ENCODE data around the gene KIF1B.
A peak's percentile ranks its signal among the peaks of the same experiment; 100 is the strongest.
"Not testable (repeated sequence)": the region's sequence is repeated elsewhere in the genome, so short reads cannot be mapped to it uniquely, and the experiment has no call there.

The KIF1B gene

DNA sequence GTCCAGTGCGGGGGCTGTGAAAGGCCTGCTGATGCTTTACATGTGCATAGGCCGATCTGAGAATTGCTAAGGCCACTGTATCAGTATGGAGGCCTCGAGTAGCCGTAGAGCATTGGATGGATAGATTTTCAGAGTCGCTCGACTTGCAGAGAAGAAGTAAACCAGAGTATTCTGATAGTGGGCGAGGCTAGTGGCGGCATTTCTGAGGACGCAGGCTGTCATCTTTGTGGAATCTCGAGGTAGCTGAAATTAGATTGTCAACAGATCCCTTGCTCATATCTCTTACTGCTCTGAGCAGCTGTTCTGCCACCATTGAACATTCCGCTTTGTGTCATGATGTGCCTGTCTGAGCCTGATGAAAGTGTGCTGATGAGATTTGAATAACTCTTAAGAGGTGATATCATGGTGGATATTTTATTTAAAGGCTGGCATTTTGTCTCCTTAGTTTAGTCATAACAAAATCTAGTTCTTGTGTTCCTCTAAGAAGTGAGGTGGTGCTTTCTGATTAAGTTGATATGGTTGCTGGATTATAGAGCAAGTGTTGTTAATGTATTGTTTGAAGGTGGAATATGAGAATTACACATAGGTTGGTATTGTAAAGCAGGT is 1.5 kb downstream of the KIF1B start:
- H3K4me3 ChIP-seq, result peak overlapping the region; percentile 99
- peak overlapping the region; percentile 92 for H3K4me2 ChIP-seq
- H3K36me3 ChIP-seq, result no peaks in the 10 kb centered on the region
- H3K27ac ChIP-seq, result peak overlapping the region; percentile 88; the same call in 1 of the 2 replicates
- peaks cover 47% of the 10 kb centered on the region for H4K20me1 ChIP-seq
- no peaks in the 10 kb centered on the region for H3K9me3 ChIP-seq
- peaks cover 28% of the 10 kb centered on the region for H3K4me1 ChIP-seq
- no peak for TF ChIP-seq Cebpa-rat (IDR thresholded peaks at IDR 0.05)
- no peaks in the 10 kb centered on the region for H3K27me3 ChIP-seq
- peak overlapping the region; percentile 88 for H3K9ac ChIP-seq

DNA sequence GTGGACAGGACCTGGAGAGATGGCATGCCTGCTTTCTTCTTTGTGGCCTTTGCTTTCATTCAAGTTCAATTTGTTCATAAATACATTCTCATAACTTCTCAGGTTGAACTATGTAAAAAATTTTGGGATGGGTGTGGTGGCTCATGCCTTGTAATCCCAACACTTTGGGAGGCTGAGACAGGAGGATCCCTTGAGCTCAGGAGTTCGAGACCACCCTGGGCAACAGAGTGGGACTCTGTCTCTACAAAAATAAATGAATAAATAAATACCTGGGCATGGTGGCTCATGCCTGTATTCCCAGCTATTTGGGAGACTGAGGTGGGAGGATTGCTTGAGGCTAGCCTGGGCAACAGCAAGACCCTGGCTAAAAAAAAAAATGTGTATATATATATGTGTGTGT is 2.1 kb downstream of the KIF1B start:
- Histone ChIP-seq H3K4me1 (peaks cover 28% of the 10 kb centered on the region), H3K36me3 (no peaks in the 10 kb centered on the region), H3K4me2 (peak overlapping the region; percentile 92), H3K9ac (no peak overlapping the region), H4K20me1 (peaks cover 53% of the 10 kb centered on the region), H3K4me3 (no peak overlapping the region), H3K27ac (no peak overlapping the region), H3K27me3 (no peaks in the 10 kb centered on the region), H3K9me3 (no peaks in the 10 kb centered on the region)
- no peak for TF ChIP-seq Cebpa-rat (IDR thresholded peaks at IDR 0.05)

DNA sequence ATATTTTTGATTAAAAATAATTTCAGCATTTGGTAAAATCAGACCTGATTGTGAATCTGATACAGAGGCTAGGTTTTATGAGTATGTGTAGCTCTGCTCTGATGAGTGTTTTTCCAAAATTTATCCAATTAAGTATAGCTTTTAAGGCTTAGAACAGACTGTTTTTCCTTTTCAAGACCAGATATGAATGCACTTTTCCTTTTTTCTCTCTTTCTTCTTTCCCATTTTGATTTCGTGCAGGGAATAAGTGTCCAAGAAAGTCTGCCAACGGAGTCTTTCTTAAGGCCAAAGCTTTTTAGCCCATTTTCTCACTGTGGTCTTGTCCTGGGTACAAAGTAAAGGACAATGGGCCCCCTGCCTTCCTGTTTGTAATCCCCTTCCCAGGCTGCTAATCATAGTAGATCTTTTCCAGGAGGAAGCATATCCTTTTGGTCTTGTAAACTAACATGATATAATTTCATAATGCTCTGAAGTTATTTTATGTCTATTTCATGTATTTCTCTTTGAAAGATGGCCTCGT is 2.9 kb downstream of the KIF1B start:
- no peak overlapping the region; the same call in 1 of the 2 replicates for H3K4me2 ChIP-seq
- H3K9ac ChIP-seq, result no peak overlapping the region
- H3K4me1 ChIP-seq, result peaks cover 28% of the 10 kb centered on the region
- no peaks in the 10 kb centered on the region for H3K9me3 ChIP-seq
- TF ChIP-seq Cebpa-rat (IDR thresholded peaks at IDR 0.05), result no peak
- no peak overlapping the region for H3K4me3 ChIP-seq
- H3K36me3 ChIP-seq, result no peaks in the 10 kb centered on the region
- H4K20me1 ChIP-seq, result peaks cover 61% of the 10 kb centered on the region
- no peaks in the 10 kb centered on the region for H3K27me3 ChIP-seq
- H3K27ac ChIP-seq, result no peak overlapping the region

DNA sequence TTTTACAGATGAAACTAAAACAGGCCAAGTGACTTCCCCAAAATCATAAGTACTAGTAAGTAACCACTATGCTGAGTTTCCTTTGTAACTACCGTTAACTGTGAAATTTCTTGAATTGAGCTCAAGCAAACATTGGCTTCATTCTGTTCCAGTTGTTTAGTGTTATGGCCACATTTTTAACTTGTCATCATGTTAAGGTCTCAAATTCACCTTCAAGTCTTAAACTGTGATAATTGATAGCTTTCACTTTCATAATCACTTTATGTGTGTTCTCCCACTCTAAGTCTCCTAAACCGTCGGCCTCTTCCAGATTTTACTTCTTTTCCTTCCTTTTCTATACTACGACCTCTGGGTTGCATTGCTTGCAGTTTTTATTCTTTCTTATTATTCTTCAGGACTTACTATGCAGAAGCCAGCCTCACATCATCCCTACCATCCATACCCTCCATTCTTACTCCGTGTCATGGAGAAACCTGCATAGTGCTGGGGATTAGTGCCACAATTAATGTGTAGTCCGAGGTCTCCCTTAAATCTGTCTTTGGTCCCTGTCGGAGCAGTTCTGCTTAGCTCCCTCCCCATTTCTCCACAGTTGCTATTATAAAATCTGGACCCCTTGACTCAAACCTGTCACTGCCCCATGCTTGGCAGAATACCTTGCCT is 5.8 kb downstream of the KIF1B start:
- Histone ChIP-seq H4K20me1 (peaks cover 75% of the 10 kb centered on the region), H3K9me3 (no peaks in the 10 kb centered on the region), H3K27me3 (no peaks in the 10 kb centered on the region), H3K9ac (no peak overlapping the region), H3K36me3 (no peaks in the 10 kb centered on the region), H3K4me1 (peaks cover 21% of the 10 kb centered on the region), H3K4me3 (no peak overlapping the region), H3K27ac (no peak overlapping the region), H3K4me2 (no peak overlapping the region)
- no peak for TF ChIP-seq Cebpa-rat (IDR thresholded peaks at IDR 0.05)

DNA sequence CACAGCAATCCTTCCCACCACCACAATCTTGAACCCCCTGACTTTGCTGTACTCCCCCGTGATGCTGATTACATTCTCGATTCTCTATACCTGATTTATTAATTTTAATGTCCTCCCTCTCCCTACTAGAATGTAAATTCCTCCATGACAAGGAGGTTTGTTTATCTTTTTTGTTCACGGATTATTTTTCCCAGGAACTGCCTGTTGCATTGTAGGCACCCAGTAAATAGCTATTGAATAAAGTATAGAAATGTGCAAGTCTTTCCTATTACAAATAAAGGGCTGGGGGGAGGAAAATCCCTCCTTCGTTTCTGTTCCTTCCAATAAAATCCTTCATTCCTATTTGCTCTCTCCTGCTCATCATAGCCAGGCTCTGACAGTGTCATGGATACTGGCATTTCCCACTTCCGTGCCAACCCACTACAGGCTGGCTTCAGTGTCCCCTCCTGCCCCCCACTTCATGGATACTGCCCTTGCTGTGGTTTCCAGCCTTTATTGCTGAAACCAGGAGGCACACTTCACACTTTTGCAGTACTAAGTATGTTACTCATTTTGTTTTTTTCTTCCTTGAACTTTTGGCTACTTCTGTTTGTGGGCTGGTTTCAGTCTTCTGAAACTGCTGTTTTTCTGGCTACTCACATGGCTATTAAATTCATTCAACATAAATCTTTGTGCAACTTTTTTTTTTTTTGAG is 7.5 kb downstream of the KIF1B start:
- H3K4me3 ChIP-seq, result no peak overlapping the region
- H3K9ac ChIP-seq, result no peak overlapping the region
- 0 out of 2 replicates have a peak, but pooled peaks cover 8% of the 10 kb centered on the region for H3K4me1 ChIP-seq
- no peaks in the 10 kb centered on the region for H3K9me3 ChIP-seq
- H4K20me1 ChIP-seq, result peaks cover 75% of the 10 kb centered on the region
- H3K27ac ChIP-seq, result no peak overlapping the region
- no peaks in the 10 kb centered on the region for H3K27me3 ChIP-seq
- no peak for TF ChIP-seq Cebpa-rat (IDR thresholded peaks at IDR 0.05)
- no peaks in the 10 kb centered on the region for H3K36me3 ChIP-seq
- H3K4me2 ChIP-seq, result no peak overlapping the region

DNA sequence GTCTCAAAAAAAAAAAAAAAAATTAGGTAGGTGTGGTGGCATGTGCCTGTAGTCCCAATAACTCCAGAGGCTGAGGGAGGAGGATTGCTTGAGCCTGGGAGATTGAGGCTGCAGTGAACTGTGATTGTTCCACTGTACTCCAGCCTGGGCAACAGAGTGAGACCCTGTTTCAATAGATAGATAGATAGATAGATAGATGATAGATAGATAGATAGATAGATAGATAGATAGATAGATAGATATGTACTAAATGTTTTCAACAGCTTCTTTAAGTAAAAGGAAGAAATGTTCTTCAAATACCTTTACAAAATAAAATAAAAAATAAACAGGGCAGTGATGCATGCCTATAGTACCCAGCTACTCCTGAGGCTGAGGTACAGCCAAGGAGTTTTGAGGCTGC is 9.8 kb downstream of the KIF1B start:
- Histone ChIP-seq H3K9ac (no peak overlapping the region), H3K27me3 (no peaks in the 10 kb centered on the region), H3K27ac (no peak overlapping the region), H3K4me2 (no peak overlapping the region), H3K36me3 (peaks cover 16% of the 10 kb centered on the region; the same call in 1 of the 2 replicates), H3K4me1 (no peaks in the 10 kb centered on the region), H4K20me1 (peaks cover 70% of the 10 kb centered on the region), H3K9me3 (peaks cover 19% of the 10 kb centered on the region), H3K4me3 (no peak overlapping the region)
- no peak for TF ChIP-seq Cebpa-rat (IDR thresholded peaks at IDR 0.05)

DNA sequence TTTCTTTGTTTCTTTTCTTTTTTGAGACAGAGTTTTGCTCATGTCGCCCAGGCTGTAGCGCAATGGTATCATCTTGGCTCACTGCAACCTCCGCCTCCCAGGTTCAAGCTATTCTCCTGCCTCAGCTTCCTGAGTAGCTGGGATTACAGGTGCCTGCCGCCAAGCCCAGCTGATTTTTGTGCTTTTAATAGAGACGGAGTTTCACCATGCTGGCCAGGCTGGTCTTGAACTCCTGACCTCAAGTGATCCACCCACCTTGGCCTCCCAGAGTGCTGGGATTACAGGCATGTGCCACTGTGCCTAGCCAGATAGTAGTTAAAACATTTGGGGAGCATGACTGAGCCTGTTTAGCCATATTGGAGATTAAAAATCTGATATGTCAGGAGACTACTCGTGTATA is 10.3 kb downstream of the KIF1B start:
- not testable (repeated sequence) for H3K9ac ChIP-seq, H3K27ac ChIP-seq, H3K27me3 ChIP-seq, H3K4me3 ChIP-seq, H3K4me2 ChIP-seq, H3K4me1 ChIP-seq
- Histone ChIP-seq H3K36me3 (peaks cover 17% of the 10 kb centered on the region; the same call in 1 of the 2 replicates), H3K9me3 (peaks cover 23% of the 10 kb centered on the region), H4K20me1 (peaks cover 70% of the 10 kb centered on the region)

DNA sequence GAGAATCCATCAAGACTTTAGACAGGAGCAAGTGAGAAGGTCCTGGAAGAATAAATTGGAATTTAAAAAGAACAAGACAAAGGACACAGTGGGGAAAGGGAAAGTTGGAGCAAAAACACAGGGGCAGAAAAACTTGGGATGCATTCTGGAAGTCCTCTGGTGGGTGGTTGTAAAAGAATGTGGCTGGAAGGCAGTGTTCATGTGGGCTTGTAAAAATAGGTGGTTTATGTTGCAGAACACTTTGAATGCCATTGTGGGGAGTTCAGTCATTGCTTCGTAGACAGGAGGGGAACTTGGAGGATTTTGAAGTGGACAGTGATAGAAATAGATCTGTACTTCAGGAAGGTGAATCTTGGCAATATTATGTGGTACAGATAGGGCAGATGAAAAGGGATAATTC is 15.2 kb downstream of the KIF1B start:
- H4K20me1 ChIP-seq, result peaks cover 80% of the 10 kb centered on the region
- no peak overlapping the region for H3K4me2 ChIP-seq
- H3K27ac ChIP-seq, result no peak overlapping the region
- TF ChIP-seq Cebpa-rat (IDR thresholded peaks at IDR 0.05), result no peak
- peaks cover 21% of the 10 kb centered on the region; the same call in 1 of the 2 replicates for H3K36me3 ChIP-seq
- H3K4me3 ChIP-seq, result no peak overlapping the region
- no peaks in the 10 kb centered on the region for H3K27me3 ChIP-seq
- H3K9ac ChIP-seq, result no peak overlapping the region
- peaks cover 29% of the 10 kb centered on the region for H3K9me3 ChIP-seq
- no peaks in the 10 kb centered on the region for H3K4me1 ChIP-seq

DNA sequence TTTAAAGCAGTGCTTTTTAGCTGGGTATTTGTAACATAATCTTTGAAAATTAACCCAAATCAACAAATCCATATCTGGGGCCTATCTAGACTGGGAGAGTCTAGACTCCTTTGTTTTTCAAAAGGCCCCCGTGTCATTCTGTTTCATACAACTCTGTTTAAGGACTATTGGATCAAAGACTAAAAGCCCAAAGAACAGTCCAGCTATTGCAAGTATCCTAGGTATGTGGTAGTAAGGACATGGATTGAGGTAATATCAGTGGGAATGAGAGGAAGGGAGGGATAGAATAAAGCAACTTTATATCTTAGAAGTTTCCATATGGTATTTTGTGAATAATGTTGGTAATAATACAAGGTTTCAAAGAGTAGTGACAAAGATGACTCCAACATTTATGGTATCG is 18.2 kb downstream of the KIF1B start:
- TF ChIP-seq Cebpa-rat (IDR thresholded peaks at IDR 0.05), result no peak
- Histone ChIP-seq H3K27me3 (no peaks in the 10 kb centered on the region), H3K9ac (no peak overlapping the region), H3K4me2 (no peak overlapping the region), H3K4me1 (no peaks in the 10 kb centered on the region), H3K36me3 (peaks cover 26% of the 10 kb centered on the region; the same call in 1 of the 2 replicates), H3K27ac (no peak overlapping the region), H3K9me3 (peaks cover 27% of the 10 kb centered on the region), H3K4me3 (no peak overlapping the region), H4K20me1 (peaks cover 80% of the 10 kb centered on the region)

DNA sequence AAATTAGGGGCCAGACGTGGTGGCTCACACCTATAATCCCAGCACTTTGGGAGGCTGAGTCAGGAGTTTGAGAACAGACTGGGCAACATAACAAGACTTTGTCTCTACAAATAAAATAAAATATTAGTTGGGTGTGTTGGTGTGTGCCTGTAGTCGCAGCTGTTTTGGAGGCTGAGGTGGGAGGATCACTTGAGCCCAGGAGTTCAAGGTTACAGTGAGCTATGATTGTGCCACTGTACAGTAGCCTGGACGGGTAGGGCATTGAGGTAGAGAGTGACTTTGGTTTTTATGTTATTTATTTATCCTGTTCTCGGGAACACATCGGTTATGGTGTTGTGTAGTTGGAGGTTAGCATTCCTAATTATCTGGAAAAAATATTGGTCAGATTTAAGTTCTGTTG is 19.5 kb downstream of the KIF1B start:
- Histone ChIP-seq H3K27me3 (no peaks in the 10 kb centered on the region), H3K9me3 (peaks cover 13% of the 10 kb centered on the region), H3K27ac (no peak overlapping the region), H3K36me3 (peaks cover 26% of the 10 kb centered on the region), H3K4me1 (no peaks in the 10 kb centered on the region), H3K9ac (no peak overlapping the region), H4K20me1 (peaks cover 78% of the 10 kb centered on the region), H3K4me3 (no peak overlapping the region), H3K4me2 (no peak overlapping the region)
- no peak for TF ChIP-seq Cebpa-rat (IDR thresholded peaks at IDR 0.05)

Data from BLaER1 (cell line).